Dermis microvascular lymphatic vessel endothelial cell (primary cell): Measurements from ENCODE around the gene CLDN12. TPM values are rescaled to one million over a fixed set of nuclear protein-coding genes. Genes with fewer than 3 reads are reported as not detected.
"Not testable (repeated sequence)": the region's sequence is repeated elsewhere in the genome, so short reads cannot be mapped to it uniquely, and the experiment has no call there.

Experiments used
- DNase-seq, 2 donors: peaks; one replicate each; pipeline versions ENCODE4 v3.0.0 to v3.0.0-alpha.2; 2010; ENCODE audit warnings: low read depth in 2 of 2
- total RNA-seq: library from RNA; depleted of rRNA; stranded (reverse); fragments of >200 nt; gene quantifications from 2 replicates; pipeline ENCODE4 v1.2.1, GENCODE V29; 2014

The CLDN12 gene
- total RNA-seq, 1 donor from 2014 or later: 11.0 TPM

- no peak for DNase-seq
These were observed 29.5 kb downstream of the CLDN12 start for GRCh38 chr7:90432752-90433151.

DNA sequence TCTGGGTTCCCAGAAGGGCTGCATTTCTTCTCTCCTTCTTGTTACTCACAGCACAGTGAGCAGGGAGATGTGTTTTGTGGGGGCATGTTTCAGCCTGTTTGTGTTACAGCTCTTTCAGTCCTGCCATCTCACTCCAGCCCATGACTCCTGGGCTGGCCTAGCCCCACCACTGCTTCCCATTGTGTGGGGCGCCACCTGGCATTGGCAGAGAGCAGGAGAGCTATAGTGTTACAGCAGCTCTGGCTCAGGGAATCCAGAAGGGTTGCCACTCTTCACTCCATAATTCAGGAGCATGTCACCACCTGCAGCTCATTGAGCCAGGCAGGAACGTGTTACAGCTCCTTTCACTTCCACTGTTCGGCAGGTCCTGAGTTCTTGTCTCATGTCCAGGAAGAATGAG, 30.0 kb downstream of the CLDN12 start:
- no peak for DNase-seq

- DNase-seq: peak in 1 of 2 donors; percentile 45
These were observed 42.4 kb downstream of the CLDN12 start for GRCh38 chr7:90445633-90446032.

DNA sequence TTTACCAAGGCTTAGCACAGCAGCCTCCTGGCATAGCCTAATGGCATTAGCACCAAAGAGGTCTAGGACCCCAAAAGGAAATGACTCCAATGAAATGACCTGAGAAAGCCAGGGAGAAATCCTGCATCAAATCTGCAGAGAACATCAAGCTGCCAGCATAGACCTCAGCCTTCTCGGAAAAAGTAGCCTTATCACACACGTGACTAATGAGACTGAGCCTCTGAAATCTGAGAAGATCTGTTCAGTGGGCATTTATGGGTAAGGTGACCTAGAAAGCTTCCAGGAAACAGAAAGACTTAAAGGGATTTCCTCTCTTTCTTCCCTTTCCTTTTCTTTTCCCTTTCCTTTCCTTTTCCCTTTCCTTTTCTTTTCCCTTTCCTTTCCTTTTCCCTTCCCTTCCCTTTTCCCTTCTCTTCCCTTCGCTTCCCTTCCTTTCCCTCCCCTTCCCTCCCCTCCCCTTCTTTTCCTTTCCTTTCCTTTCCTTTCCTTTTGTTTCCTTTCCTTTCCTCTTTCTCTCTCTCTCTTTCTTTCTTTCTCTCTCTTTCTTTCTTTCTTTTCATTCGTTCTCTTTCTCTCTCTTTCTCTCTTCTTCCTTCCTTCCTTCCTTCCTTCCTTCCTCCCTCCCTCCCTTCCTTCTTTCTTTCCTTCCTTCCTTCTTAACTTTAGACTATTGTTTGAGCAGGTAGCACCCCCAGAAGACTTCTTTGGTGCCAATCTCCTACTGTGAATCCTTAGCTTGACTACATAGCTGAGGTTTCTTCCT, 43.1 kb downstream of the CLDN12 start:
- no peak for DNase-seq

DNA sequence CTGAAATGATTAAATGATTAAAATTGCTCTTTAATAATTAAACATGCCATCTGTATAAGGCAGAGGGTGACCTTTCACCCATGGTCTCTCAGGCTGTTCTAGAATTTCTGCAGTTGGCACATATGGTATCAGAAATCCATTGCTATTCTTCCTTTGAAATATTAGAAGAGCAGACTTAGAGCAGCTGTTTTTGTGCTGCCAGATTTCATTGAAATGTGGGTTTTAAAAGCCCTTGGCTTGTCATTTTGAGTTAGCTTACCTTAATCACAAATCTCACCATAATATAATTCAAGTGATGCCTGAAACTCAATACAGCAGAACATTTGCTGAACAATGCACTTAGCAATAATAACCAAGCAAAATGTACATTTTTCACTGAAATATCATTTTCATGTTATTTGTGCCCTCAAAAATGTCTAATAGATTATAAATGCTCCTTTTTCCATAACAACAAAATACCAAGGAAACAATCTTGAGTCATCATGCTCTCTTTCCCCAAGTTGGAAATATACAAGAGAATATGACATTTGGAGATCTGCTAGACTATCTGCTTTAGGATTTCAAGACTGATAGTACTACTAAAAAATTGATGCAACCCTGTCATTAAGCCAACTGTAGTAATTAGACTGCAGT, 50.1 kb downstream of the CLDN12 start:
- no peak for DNase-seq

DNA sequence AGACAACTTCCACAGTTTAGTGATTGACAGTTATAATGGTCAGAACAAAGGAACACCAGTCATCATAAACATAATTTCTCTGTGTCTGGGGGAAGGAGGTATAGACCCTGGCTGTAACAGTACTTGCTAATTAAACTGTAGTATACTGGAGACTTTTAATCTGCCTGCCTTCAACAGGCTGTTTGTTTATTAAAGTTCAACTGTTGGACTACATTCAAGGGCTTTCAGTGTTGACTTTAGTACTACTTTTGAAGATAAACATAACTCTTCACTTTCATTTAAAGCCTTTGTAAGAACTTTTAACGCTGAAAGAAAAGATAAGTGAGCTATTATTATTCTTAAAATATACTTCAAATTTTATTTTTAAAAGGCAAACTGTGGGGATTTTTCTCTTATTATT, 50.7 kb downstream of the CLDN12 start:
- DNase-seq: no peak

GRCh38 chr7:90455163-90456030, 52.1 kb downstream of the CLDN12 start:
- DNase-seq: peak; percentile 12 to 36

DNA sequence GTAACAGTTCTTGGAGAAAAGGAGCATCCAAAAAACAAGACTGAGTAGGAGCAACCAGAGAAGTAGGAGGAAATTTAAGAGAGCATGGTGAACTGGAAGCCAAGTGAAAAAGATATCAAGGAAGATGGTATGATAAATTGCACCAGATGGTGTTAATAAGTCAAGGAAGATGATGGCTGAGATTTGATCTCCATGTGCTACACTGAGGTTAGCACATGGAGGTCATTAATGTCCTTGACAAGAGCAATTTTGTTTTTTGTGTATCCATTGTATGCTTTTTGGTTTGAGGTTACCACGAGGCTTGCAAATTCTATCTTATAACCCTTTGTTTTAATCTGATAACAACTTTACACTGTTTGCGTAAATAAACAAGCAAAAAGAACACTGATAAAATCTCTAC, 54.8 kb downstream of the CLDN12 start:
- no peak for DNase-seq

DNA sequence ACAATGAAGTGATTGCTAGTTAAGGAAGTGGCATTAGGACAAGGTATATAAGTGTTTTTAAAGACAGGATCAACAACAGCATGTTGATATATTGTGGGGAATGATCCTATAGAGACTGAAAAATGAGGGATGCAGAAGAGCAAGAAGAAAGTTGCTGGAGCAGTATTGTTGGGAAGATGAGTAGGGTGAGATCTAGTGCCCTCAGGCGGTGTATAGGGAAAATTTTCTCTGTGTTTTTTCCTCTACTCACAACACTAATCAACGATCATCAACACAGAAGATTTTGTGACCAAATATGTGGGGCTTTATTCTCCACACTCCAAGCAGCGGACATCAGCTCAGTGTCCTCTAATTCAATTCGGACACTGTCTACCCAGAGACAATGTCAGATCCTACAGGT, 56.6 kb downstream of the CLDN12 start:
- DNase-seq: no peak

DNA sequence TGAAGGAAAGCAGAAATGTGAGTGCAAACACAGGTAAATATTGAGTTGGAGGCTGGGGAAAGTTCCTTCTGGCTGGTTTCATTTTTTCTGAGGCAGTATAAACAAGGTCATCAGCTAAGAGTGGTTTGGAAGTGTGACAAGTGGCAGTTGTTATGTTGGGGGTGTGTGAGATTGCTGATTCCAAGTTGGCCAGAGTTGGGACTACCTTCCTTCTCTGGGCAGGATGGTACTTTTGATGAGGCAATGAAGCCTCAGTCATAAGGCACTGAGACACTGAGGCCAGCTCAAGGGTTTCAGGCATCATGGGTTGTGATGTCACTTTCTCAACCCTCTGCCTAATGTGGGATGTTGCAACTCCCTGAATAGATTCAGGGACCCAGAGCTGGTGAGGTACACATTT, 58.0 kb downstream of the CLDN12 start:
- no peak for DNase-seq

- DNase-seq: not testable (repeated sequence)
These were observed 59.9 kb downstream of the CLDN12 start for GRCh38 chr7:90463151-90463628.

Other genes with a start within 250 kb of the CLDN12 start
- 1.4 and 9.4 TPM in 2 replicates for gene STEAP1, start 249.0 kb upstream of the CLDN12 start, total RNA-seq
- 0.13 and 0.64 TPM in 2 replicates for gene STEAP2, start 191.7 kb upstream of the CLDN12 start, total RNA-seq
- 0.63 and 0.90 TPM in 2 replicates for gene CFAP69, start 158.3 kb upstream of the CLDN12 start, total RNA-seq
- not detected in 2 replicates for gene FAM237B, start 82.2 kb upstream of the CLDN12 start, total RNA-seq
- 4.4 and 4.7 TPM in 2 replicates for gene GTPBP10, start 56.7 kb upstream of the CLDN12 start, total RNA-seq
- gene PTTG1IP2, start 66.2 kb downstream of the CLDN12 start, total RNA-seq: not detected in 2 replicates
- gene CDK14, start 192.9 kb downstream of the CLDN12 start, total RNA-seq: 0.89 and 1.2 TPM in 2 replicates